GM19240 (cell line): Measurements from ENCODE around the gene SAMM50.
A peak's percentile ranks its signal among the peaks of the same experiment; 100 is the strongest.

ENCODE experiments used
- DNase-seq: peaks from one replicate; pipeline ENCODE4 v3.0.0; 2011; ENCODE audit warnings: low spot score; ENCODE audit not compliant: insufficient read length

SAMM50 gene

GRCh38 chr22:43976861-43977795, 21.9 kb downstream of the SAMM50 start:
- DNase-seq: no peak

GRCh38 chr22:43978558-43978957, 23.3 kb downstream of the SAMM50 start:
- no peak for DNase-seq

- DNase-seq: no peak
Measured at GRCh38 chr22:43980579-43980978, 25.3 kb downstream of the SAMM50 start.

- no peak for DNase-seq
Measured at GRCh38 chr22:43980996-43981395, 25.8 kb downstream of the SAMM50 start.

GRCh38 chr22:43983808-43984207, 28.6 kb downstream of the SAMM50 start:
- no peak for DNase-seq

- DNase-seq: no peak
Measured at GRCh38 chr22:43985532-43985931, 30.3 kb downstream of the SAMM50 start.

GRCh38 chr22:43988116-43988820, 33.0 kb downstream of the SAMM50 start:
- no peak for DNase-seq

- no peak for DNase-seq
Measured at GRCh38 chr22:43988960-43989359, 33.7 kb downstream of the SAMM50 start.

GRCh38 chr22:43990044-43990443, 34.8 kb downstream of the SAMM50 start:
- no peak for DNase-seq

GRCh38 chr22:43991316-43992020, 36.2 kb downstream of the SAMM50 start:
- no peak for DNase-seq

GRCh38 chr22:43992331-43992821, 37.1 kb downstream of the SAMM50 start:
- no peak for DNase-seq

GRCh38 chr22:43993072-43993760, 38.0 kb downstream of the SAMM50 start:
- peak; percentile 29 for DNase-seq

- no peak for DNase-seq
Measured at GRCh38 chr22:43994006-43994405, 38.8 kb downstream of the SAMM50 start.

- DNase-seq: no peak
Measured at GRCh38 chr22:43994416-43994815, 39.2 kb downstream of the SAMM50 start.

GRCh38 chr22:43995057-43995685, 39.9 kb downstream of the SAMM50 start:
- DNase-seq: no peak

- DNase-seq: peak; percentile 7
Measured at GRCh38 chr22:43995798-43996169, 40.5 kb downstream of the SAMM50 start.

- DNase-seq: peak; percentile 74
Measured at GRCh38 chr22:43996170-43996980, 41.1 kb downstream of the SAMM50 start.

- no peak for DNase-seq
Measured at GRCh38 chr22:43996981-43997265, 41.7 kb downstream of the SAMM50 start.

GRCh38 chr22:43998679-43999264, 43.5 kb downstream of the SAMM50 start:
- no peak for DNase-seq

- no peak for DNase-seq
Measured at GRCh38 chr22:43999378-43999777, 44.1 kb downstream of the SAMM50 start.
